SK-N-DZ (cell line): ENCODE data around the gene HAL.
A peak's percentile ranks its signal among the peaks of the same experiment; 100 is the strongest.

ENCODE experiments used
- DNase-seq: peaks from one replicate; pipeline ENCODE4 v3.0.0-alpha.2; 2015; ENCODE audit warnings: low spot score

Gene HAL

DNA sequence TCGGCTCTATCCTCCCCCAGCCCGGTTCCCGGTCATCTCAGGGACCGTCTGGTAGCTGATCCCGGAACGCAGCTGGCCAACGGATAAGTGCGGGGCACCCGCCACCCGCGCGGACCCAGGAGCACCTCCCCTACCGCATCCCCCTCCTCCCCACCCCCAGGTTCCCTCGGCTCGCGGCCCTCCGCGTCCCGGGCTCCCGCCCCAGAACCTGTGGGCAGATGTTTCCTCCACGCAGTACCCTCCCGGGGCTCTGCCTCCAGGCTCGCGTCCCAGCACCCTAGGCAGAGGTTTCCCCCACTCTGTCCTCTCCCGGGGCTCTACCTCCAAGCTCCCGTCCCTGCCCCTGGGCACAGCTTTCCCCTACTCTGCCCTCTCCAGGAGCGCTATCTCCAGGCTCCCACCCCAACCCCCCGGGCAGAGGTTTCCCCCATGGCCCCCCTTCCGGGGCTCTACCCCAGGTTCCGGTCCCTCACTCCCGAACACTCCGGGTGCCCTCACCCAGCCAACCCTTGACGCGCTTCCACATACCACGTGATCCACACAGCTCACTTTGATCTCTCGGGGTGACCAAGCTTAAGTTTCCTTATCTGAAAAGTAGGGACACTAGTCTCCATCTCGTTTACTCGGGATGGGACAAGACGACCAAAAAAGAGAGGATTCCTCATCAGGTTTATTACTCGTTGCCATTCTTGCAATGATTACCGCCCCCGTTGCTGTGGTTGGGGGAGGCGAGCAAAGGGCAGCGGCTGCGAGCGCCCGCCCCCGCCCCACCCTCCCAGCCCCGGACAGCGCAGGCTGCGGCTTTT is 53.4 kb downstream of the HAL start, which contains the start of gene CCDC38:
CCDC38 (minus strand) TSS at position 91 of the 806 bp plus-strand sequence. CDS start 6,105 bp downstream, outside the sequence.
- DNase-seq: peak; percentile 79

DNA sequence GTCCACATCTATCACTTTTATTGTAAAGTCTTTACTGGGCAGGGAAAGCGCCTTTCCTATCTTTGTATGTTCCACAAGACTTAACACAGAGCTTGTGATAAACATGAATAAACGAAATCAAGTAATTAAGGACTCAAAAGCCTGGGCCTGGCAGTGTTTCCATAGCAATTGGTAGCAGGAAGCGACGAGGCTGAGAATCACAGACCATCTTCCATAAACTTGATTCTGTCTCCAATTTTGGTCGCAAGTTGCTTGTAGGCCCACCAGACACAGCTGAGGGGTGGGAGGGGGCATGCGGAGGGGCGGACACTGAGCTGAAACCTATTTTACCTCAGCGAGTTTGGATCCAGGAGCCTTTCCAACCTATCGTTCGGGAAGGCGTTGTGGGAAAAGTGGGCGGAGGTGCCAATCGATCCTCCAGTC is 54.0 kb downstream of the HAL start:
- peak; percentile 38 for DNase-seq

DNA sequence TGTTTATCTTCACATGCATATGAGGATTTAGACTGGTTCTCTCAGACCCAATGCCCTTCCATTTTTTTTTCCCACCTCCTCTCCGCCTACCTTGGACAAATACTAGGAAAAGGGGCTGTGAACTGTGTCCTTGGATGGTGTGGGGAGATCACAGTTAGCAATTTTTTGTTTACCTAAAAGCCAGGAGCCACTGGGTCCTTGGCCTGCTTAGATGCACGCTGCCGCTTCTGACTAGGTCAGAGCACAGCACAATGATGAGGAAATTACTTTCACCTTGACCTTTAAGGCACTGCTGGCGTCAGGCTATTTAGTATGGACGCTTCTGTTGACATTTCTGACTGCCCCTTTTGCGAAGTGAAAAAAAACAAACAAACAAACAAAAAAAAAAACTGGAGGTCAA is 55.6 kb downstream of the HAL start:
- DNase-seq: no peak
